GM12801 (cell line): ENCODE results near the gene CLIP1.

Experiments used
- CTCF ChIP-seq: IDR thresholded peaks from one replicate; pipeline ENCODE4 v1.5.1; 2011; ENCODE audit warnings: control low read depth; ENCODE audit not compliant: insufficient read length; ENCODE audit errors: extremely low read depth

CLIP1 gene

GRCh38 chr12:122312926-122313325 is 109.5 kb downstream of the CLIP1 start:
- no peak for TF ChIP-seq CTCF

- TF ChIP-seq CTCF, result no peak
These were observed 110.8 kb downstream of the CLIP1 start for GRCh38 chr12:122311696-122312095.

- no peak for TF ChIP-seq CTCF
These were observed 111.7 kb downstream of the CLIP1 start for GRCh38 chr12:122310626-122311333.

- no peak for TF ChIP-seq CTCF
These were observed 112.8 kb downstream of the CLIP1 start for GRCh38 chr12:122309564-122310121.

GRCh38 chr12:122308811-122309210 is 113.7 kb downstream of the CLIP1 start:
- no peak for TF ChIP-seq CTCF

- TF ChIP-seq CTCF, result no peak
These were observed 116.1 kb downstream of the CLIP1 start for GRCh38 chr12:122306407-122306806.

GRCh38 chr12:122304924-122305323 is 117.5 kb downstream of the CLIP1 start:
- no peak for TF ChIP-seq CTCF

GRCh38 chr12:122303068-122303467 is 119.4 kb downstream of the CLIP1 start:
- no peak for TF ChIP-seq CTCF
